Stomach (tissue), 9 donors: ENCODE measurements around the gene ASTN2. TPM values are rescaled to one million over a fixed set of nuclear protein-coding genes. Genes with fewer than 3 reads are reported as not detected.

ENCODE experiments used
- DNase-seq, 2 donors: peaks; one replicate each; pipeline versions ENCODE4 v3.0.0 to v3.0.0-alpha.2; 2013 to 2019
- H3K27ac ChIP-seq, 5 donors: fragments of 200-600 bp in 4 of 5; sonication (generic) in 4 of 5; one replicate each; pipeline ENCODE4 v1.5.1; 2013 to 2019; ENCODE audit warnings: mild to moderate bottlenecking in 1 of 5, moderate library complexity in 1 of 5
- H3K27me3 ChIP-seq, 3 donors: fragments of 200-600 bp; sonication (generic); one replicate each; pipeline ENCODE4 v1.5.1; 2017 to 2019; ENCODE audit warnings: mixed run types in 1 of 3
- H3K36me3 ChIP-seq, 4 donors: fragments of 200-600 bp; sonication (generic); 1 replicate in 3 of 4; 2 replicates in 1 of 4; pipeline ENCODE4 v1.5.1; 2016 to 2019
- H3K4me1 ChIP-seq, 4 donors: fragments of 200-600 bp; sonication (generic); one replicate each; pipeline ENCODE4 v1.5.1; 2016 to 2019
- H3K4me3 ChIP-seq, 4 donors: fragments of 200-600 bp; sonication (generic) in 3 of 4; one replicate each; pipeline ENCODE4 v1.5.1; 2016 to 2019; ENCODE audit warnings: mild to moderate bottlenecking in 1 of 4
- H3K9me3 ChIP-seq, 4 donors: fragments of 200-600 bp; sonication (generic); one replicate each; pipeline ENCODE4 v1.5.1; 2016 to 2019
- CTCF ChIP-seq, 7 experiments: fragments of 450-650 bp in 4 of 7; fragments of 200-600 bp in 3 of 7; sonication (generic) in 3 of 7; IDR thresholded peaks; one replicate each; pipeline ENCODE4 v1.5.1; 2016 to 2019; ENCODE audit warnings: antibody characterized with exemption in 7 of 7, control low read depth in 2 of 7, mild to moderate bottlenecking in 1 of 7
- EP300 ChIP-seq: sonication (generic); formaldehyde crosslinking; IDR thresholded peaks from one replicate; pipeline ENCODE4 v1.6.1; 2017; ENCODE audit warnings: antibody characterized with exemption
- POLR2A ChIP-seq, 4 donors: fragments of 450-650 bp; IDR thresholded peaks; one replicate each; pipeline ENCODE4 v1.6.1; 2016; ENCODE audit warnings: antibody characterized with exemption in 4 of 4, control low read depth in 2 of 4, mild to moderate bottlenecking in 1 of 4, moderate library complexity in 1 of 4
- POLR2AphosphoS5 ChIP-seq, 3 donors: sonication (generic); formaldehyde crosslinking; IDR thresholded peaks; one replicate each; pipeline ENCODE4 v1.6.1; 2016; ENCODE audit warnings: antibody characterized with exemption in 3 of 3
- WGBS, 5 donors: extraction: QIAGEN DNeasy Blood & Tissue Kit in 3 of 5; methylation state at CpG; one replicate each; pipeline versions ENCODE4 v1.1.5 to v1.1.7; 2013 to 2018; 5-methylcytosine and 5-hydroxymethylcytosine counted together
- intact Hi-C: fragments of 100-400 bp; cut with DNase I; formaldehyde crosslinking; loops from one replicate; pipeline ENCODE4 v1.15.1; 2023; ENCODE audit warnings: low total_unique reads
- polyA plus RNA-seq, 3 donors: library from polyadenylated mRNA; stranded (reverse); fragments of 200-250 nt; gene quantifications; one replicate each; pipeline ENCODE4 v1.2.3, GENCODE V29; 2013
- total RNA-seq, 5 donors: library from RNA; depleted of rRNA; stranded (reverse); fragments of >200 nt; gene quantifications; one replicate each; pipeline versions ENCODE4 v1.1.0 to v1.2.3, GENCODE V29; 2014 to 2016
- donor health status: healthy with polysubstance abuse.
- donor health status: Bipolar disorder and iron deficiency.
- donor health status: healthy.

The ASTN2 gene
- total and polyA plus RNA-seq, 8 donors, result 2.1 to 22.3 (median 4.2) TPM; not detected in 1

- DNase-seq, result no peak
- no peaks in the 10 kb centered on the region for H3K4me1 ChIP-seq
- intact Hi-C loops, result no loop called here
- H3K27ac ChIP-seq, result no peak overlapping the region
- no peak overlapping the region for H3K4me3 ChIP-seq
- no peak for TF ChIP-seq EP300
- no peak for TF ChIP-seq POLR2A (IDR thresholded peaks at IDR 0.05)
- 80 to 96% (median 93%) methylated on average over 2 of the region's 2 CpGs for WGBS, 5 donors
- peaks cover 0 to 10% (median 0%) of the 10 kb centered on the region in 4 donors for H3K36me3 ChIP-seq
- no peaks in the 10 kb centered on the region for H3K9me3 ChIP-seq
- H3K27me3 ChIP-seq, result no peaks in the 10 kb centered on the region
Measured at GRCh38 chr9:116417464-116417863, 997.4 kb downstream of the ASTN2 start.

DNA sequence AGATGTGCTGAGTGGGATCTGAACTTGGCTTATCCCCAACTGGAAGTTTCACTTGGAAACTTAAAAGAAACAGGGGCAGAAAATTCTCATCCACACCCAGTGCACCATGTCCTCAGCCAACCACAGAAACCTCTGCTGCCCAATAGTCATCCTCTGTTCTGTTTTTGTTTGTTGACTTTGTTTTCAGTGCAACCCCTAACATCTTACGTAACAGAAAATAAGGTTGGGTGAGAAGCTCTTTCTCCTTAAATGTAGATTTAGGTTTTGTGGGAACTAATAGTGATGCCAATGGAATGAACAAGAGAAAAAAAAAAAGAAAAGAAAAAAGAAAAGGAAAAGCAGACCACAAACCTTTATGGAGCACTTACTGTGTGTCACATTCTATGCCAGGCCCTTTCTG is 998.4 kb downstream of the ASTN2 start:
- no peak for DNase-seq
- 84 to 96% (median 92%) methylated on average over 1 of the region's 1 CpG for WGBS, 5 donors
- Histone ChIP-seq H3K27me3 (no peaks in the 10 kb centered on the region), H3K4me3 (no peak overlapping the region), H3K9me3 (no peaks in the 10 kb centered on the region), H3K36me3 (peaks cover 0 to 10% (median 0%) of the 10 kb centered on the region in 4 donors), H3K4me1 (no peaks in the 10 kb centered on the region), H3K27ac (no peak overlapping the region)
- no peak for TF ChIP-seq POLR2A (IDR thresholded peaks at IDR 0.05)
- TF ChIP-seq POLR2AphosphoS5 (IDR thresholded peaks at IDR 0.05), result no peak
- no peak for TF ChIP-seq EP300
- no peak for TF ChIP-seq CTCF (IDR thresholded peaks at IDR 0.05)
- intact Hi-C loops, result no loop called here

DNA sequence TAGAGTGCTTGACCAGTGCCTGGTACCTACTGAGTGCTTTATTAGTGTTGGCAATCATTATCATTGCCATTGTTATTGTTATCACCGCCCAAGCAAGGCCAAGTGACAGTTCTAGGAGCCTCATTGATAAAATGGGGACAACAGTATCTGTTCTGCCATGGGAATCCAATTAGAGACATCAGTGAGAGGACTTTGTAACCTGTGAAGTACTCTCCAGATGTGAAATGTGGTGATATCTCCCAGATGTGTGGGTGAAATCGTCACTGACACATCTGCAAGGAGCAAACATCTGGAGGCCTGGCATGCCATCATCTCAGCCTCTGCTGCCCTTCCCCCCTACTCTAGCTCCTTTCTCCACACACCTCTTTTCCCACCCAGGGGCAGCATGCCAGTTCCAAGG is 1000.5 kb downstream of the ASTN2 start:
- H3K4me3 ChIP-seq, result no peak overlapping the region
- DNase-seq, result no peak
- no peaks in the 10 kb centered on the region for H3K27me3 ChIP-seq
- WGBS, 5 donors, result 67 to 81% (median 72%) methylated on average over 2 of the region's 2 CpGs
- no peaks in the 10 kb centered on the region for H3K9me3 ChIP-seq
- intact Hi-C loops, result no loop called here
- peaks cover 0 to 2% (median 0%) of the 10 kb centered on the region in 4 donors for H3K36me3 ChIP-seq
- no peaks in the 10 kb centered on the region for H3K4me1 ChIP-seq
- no peak overlapping the region for H3K27ac ChIP-seq
- TF ChIP-seq CTCF (IDR thresholded peaks at IDR 0.05) (no peak), POLR2A (IDR thresholded peaks at IDR 0.05) (no peak), EP300 (no peak), POLR2AphosphoS5 (IDR thresholded peaks at IDR 0.05) (no peak)

- H3K36me3 ChIP-seq, result no peaks in the 10 kb centered on the region
- 69 to 82% (median 72%) methylated on average over 1 of the region's 1 CpG for WGBS, 5 donors
Measured at GRCh38 chr9:116411506-116411905, 1003.4 kb downstream of the ASTN2 start.

GRCh38 chr9:116409638-116410037 is 1005.2 kb downstream of the ASTN2 start:
- 80 to 90% (median 86%) methylated on average over 6 of the region's 6 CpGs for WGBS, 5 donors
- H3K4me1 ChIP-seq, result no peaks in the 10 kb centered on the region
- no peaks in the 10 kb centered on the region for H3K36me3 ChIP-seq
- H3K9me3 ChIP-seq, result no peaks in the 10 kb centered on the region
- no peak overlapping the region for H3K4me3 ChIP-seq
- TF ChIP-seq POLR2A (IDR thresholded peaks at IDR 0.05), result no peak
- H3K27me3 ChIP-seq, result no peaks in the 10 kb centered on the region
- no peak for DNase-seq
- intact Hi-C loops, result no loop called here
- no peak overlapping the region for H3K27ac ChIP-seq

More at GRCh38 chr9:116411506-116411905, 1003.4 kb downstream of the ASTN2 start:
- no peaks in the 10 kb centered on the region for H3K9me3 ChIP-seq
- intact Hi-C loops, result no loop called here
- no peak for DNase-seq
- H3K27me3 ChIP-seq, result no peaks in the 10 kb centered on the region
- no peak for TF ChIP-seq POLR2AphosphoS5 (IDR thresholded peaks at IDR 0.05)
- no peak overlapping the region for H3K4me3 ChIP-seq
- no peak overlapping the region for H3K27ac ChIP-seq
- H3K4me1 ChIP-seq, result no peaks in the 10 kb centered on the region

- H3K9me3 ChIP-seq, result no peaks in the 10 kb centered on the region
- no peak overlapping the region for H3K4me3 ChIP-seq
- WGBS, 5 donors, result 68 to 89% (median 88%) methylated on average over 2 of the region's 2 CpGs
- intact Hi-C loops, result no loop called here
- H3K27me3 ChIP-seq, result no peaks in the 10 kb centered on the region
- no peaks in the 10 kb centered on the region for H3K4me1 ChIP-seq
- no peak overlapping the region for H3K27ac ChIP-seq
- no peaks in the 10 kb centered on the region for H3K36me3 ChIP-seq
- no peak for DNase-seq
- TF ChIP-seq EP300 (no peak), POLR2AphosphoS5 (IDR thresholded peaks at IDR 0.05) (no peak), POLR2A (IDR thresholded peaks at IDR 0.05) (no peak), CTCF (IDR thresholded peaks at IDR 0.05) (no peak)
Measured at GRCh38 chr9:116409129-116409528, 1005.7 kb downstream of the ASTN2 start.
